Measurements from ENCODE around the gene DYSF.

Gene DYSF

GRCh38 chr2:71457123-71457915 lies 4.0 kb downstream of the DYSF start:
- DNase-seq: no peak

GRCh38 chr2:71457923-71458322 lies 4.6 kb downstream of the DYSF start:
- DNase-seq: no peak

GRCh38 chr2:71458413-71459083 lies 5.2 kb downstream of the DYSF start:
- DNase-seq: no peak

- no peak for DNase-seq
Measured at GRCh38 chr2:71459084-71459431, 5.7 kb downstream of the DYSF start.

DNA sequence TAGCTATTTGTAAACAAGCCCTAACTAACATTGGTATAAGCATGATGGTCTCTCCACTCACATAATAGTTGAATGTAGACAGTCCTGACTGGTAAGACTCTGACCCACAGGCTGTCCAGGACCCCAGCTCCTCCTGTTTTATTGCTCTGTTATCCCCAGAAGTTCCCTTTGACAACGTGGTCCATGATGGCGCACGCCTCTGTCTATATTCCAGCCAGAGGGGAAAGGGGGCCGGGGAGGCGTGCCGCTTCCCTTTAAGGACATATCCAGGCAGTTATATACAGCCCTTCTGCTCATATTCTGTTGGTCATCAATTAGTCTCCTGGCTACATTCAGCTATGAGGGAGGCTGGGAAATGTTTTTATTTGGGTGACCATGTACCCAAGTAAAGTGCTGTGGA lies 6.7 kb downstream of the DYSF start:
- no peak for DNase-seq

- DNase-seq: no peak
Measured at GRCh38 chr2:71460595-71461303, 7.4 kb downstream of the DYSF start.

- DNase-seq: no peak
Measured at GRCh38 chr2:71461304-71461671, 7.9 kb downstream of the DYSF start.

DNA sequence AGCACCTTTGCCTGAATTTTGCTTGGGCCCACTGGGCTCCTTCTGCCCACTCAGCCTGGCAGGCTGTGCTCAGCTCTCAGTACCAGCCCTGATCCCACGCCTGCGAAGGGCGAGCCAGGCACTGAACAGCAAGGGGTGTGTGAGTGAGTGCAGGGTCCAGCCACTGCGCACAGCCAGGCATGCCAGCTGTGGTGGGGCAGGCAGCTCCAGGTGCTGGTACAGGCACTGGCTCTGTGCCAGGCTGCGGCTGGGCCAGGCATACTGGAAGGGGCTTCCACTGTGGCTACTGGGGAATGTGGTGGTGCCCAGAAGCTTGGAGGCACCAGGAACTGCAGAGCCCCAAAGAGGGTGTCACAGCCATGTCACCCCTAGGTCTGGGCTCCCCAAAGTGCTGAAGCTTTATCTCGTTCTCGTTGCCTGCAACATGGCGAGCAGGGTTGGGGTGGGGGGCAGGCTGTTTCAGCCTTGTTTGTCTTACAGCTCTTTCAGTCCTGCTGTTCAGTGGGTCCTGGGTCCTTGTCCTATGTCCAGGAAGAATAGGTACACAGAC lies 8.8 kb downstream of the DYSF start:
- DNase-seq: no peak

- no peak for DNase-seq
Measured at GRCh38 chr2:71462641-71463341, 9.4 kb downstream of the DYSF start.

GRCh38 chr2:71463342-71463654 lies 9.9 kb downstream of the DYSF start:
- DNase-seq: no peak

DNA sequence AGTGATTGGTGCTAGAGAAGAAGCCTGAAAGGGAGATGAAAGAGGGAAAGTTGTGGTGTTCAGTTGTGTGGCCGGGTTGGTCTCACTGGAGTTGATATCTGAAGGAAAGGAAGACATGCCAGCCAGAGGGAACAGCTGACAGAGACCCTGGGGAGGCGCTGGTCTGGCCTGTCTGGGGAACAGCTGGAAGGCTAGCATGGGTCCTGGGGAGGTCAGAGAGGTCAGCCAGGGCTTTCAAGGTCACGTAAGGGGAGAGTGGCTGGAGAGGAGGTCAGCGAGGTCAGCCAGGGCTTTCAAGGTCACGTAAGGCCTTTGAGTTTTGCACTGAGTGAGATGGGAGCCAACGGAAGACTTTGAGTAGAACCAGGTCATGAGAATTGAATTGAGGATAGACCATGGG lies 11.0 kb downstream of the DYSF start:
- DNase-seq: no peak

- no peak for DNase-seq
Measured at GRCh38 chr2:71465356-71465755, 12.0 kb downstream of the DYSF start.

DNA sequence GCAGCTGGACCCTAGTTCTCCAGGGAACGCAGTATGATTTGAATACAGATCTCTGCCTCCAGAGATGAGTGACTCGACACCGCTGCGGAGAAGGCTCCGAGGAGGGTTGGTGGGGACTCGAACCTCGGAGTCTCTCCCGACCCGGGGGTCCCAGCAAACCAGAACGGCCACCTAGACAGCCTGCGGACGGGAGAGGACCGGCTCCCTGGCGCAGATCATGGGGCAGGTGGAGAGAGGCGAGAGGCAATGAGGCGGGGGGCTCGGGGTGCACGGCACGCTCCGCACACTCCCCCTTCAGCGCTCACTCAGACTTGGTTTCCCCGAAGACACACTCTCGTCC lies 12.6 kb downstream of the DYSF start:
- DNase-seq: no peak

DNA sequence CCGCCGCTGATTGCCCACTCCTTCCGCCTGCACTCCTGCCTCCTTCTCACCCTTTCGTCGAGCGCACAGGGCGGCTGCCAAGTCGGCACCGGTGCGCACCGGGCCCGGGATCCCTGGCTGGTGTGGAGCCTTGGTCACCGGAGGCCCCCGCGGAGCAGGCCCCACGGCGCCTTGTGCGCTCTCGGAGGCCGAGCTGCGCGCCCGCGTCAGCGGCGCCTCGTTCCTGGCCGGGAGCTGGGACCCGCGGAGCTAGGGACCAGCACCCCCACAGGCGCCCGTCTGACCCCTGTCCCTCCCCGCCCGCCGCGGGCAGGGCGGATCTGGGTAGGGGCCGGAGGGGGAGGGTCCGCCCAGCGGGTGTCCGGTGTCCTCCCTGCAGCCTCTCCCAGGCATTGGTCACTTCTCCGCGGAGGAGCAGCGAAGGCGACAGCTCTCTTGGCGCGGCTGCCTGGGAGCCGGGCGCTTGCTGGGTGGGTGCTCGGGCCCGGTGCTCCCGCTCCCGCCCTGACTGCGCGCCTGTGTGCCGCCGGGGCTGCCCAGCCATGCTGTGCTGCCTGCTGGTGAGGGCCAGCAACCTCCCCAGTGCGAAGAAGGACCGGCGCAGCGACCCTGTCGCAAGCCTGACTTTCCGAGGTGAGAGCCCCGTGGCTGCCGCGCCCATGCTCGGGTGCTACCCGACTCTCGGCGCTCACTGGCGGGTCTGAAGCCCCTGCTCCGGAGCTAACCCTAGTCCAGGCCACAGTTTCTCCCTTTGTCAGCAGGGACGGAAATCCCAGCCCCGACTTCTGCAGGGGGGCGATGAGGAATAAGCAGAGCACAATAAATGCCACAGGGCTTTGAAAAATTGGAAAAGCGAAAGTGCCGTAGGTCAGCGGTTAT lies 13.2 kb downstream of the DYSF start:
- DNase-seq: no peak

- DNase-seq: no peak
Measured at GRCh38 chr2:71467180-71467815, 13.9 kb downstream of the DYSF start.

DNA sequence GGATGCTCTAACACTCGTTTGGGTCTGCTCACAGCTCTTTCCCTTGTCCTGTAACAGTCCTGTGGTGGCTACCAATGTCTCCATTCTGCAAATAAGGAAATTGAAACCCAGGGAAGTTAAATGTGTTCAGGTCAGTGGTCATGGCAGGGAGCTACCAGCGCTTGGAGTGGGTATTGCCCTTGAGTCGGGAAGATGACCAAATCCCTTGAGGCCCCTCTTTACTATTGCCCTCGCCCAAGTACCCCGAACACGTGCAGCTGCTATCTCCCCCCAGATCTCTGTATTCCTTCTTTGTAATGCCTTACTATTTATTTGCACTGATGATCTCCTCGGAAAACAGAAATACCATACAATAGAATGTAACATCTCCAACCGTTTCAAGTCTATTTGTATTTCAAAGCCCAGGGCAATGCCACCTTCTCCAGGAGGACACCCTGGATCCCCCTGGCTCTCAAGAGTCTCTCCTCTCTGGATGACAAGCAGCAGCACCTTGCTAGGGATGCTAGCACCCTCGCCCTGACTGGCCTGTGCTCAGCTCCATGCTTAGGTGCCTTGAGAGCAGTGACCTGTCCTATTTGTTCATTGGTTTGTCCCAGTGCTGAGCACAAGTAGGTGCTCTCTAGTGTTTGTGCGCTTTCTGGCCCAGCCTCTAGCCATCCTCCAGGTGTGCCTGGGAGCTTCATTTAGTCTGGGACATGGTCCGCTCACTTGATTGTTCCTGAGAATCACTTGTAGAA lies 15.1 kb downstream of the DYSF start:
- no peak for DNase-seq

- DNase-seq: no peak
Measured at GRCh38 chr2:71469403-71470398, 16.3 kb downstream of the DYSF start.

GRCh38 chr2:71471276-71471675 lies 17.9 kb downstream of the DYSF start:
- no peak for DNase-seq

GRCh38 chr2:71472019-71472418 lies 18.7 kb downstream of the DYSF start:
- DNase-seq: no peak
